Embryonic facial prominence (tissue), 1 donor: ENCODE measurements around the gene CYP8B1.

Experiments
- DNase-seq: peaks from one replicate; pipeline ENCODE4 v3.0.0-alpha.2; 2016; ENCODE audit errors: extremely low spot score

Gene CYP8B1

GRCh38 chr3:42852441-42852840, 23.2 kb downstream of the CYP8B1 start:
- DNase-seq: no peak

- no peak for DNase-seq
Observed at GRCh38 chr3:42851228-42851834, 24.3 kb downstream of the CYP8B1 start.

GRCh38 chr3:42850263-42850662, 25.4 kb downstream of the CYP8B1 start:
- no peak for DNase-seq

GRCh38 chr3:42849017-42849416, 26.7 kb downstream of the CYP8B1 start:
- DNase-seq: no peak

GRCh38 chr3:42847731-42848130, 27.9 kb downstream of the CYP8B1 start:
- DNase-seq: no peak

GRCh38 chr3:42846685-42847522, 28.8 kb downstream of the CYP8B1 start:
- no peak for DNase-seq

GRCh38 chr3:42844815-42845214, 30.9 kb downstream of the CYP8B1 start:
- DNase-seq: no peak

- DNase-seq: no peak
Observed at GRCh38 chr3:42844412-42844713, 31.3 kb downstream of the CYP8B1 start.

- no peak for DNase-seq
Observed at GRCh38 chr3:42843713-42844411, 31.8 kb downstream of the CYP8B1 start.

GRCh38 chr3:42841332-42841731, 34.3 kb downstream of the CYP8B1 start:
- no peak for DNase-seq

- DNase-seq: peak; percentile 53
Observed at GRCh38 chr3:42839616-42840015, 36.1 kb downstream of the CYP8B1 start.

GRCh38 chr3:42838571-42838970, 37.1 kb downstream of the CYP8B1 start:
- DNase-seq: no peak

GRCh38 chr3:42836150-42837123, 39.2 kb downstream of the CYP8B1 start:
- no peak for DNase-seq

- no peak for DNase-seq
Observed at GRCh38 chr3:42831321-42831713, 44.4 kb downstream of the CYP8B1 start.

GRCh38 chr3:42830437-42831320, 45.0 kb downstream of the CYP8B1 start:
- no peak for DNase-seq

- DNase-seq: no peak
Observed at GRCh38 chr3:42829628-42830436, 45.8 kb downstream of the CYP8B1 start.

GRCh38 chr3:42829083-42829627, 46.5 kb downstream of the CYP8B1 start:
- DNase-seq: no peak

- DNase-seq: no peak
Observed at GRCh38 chr3:42827654-42828053, 48.0 kb downstream of the CYP8B1 start.

GRCh38 chr3:42827023-42827422, 48.7 kb downstream of the CYP8B1 start:
- no peak for DNase-seq

GRCh38 chr3:42826141-42826540, 49.5 kb downstream of the CYP8B1 start:
- no peak for DNase-seq
